Testis (tissue), 2 donors: Measurements from ENCODE around the gene MAT2B.

Source experiments
- CTCF ChIP-seq, 3 experiments: fragments of 450-650 bp in 2 of 3; fragments of 200-600 bp in 1 of 3; sonication (generic) in 1 of 3; IDR thresholded peaks; one replicate each; pipeline ENCODE4 v1.5.1; 2016 to 2019; ENCODE audit warnings: antibody characterized with exemption in 3 of 3, mild to moderate bottlenecking in 2 of 3, moderate library complexity in 1 of 3
- POLR2A ChIP-seq: fragments of 450-650 bp; IDR thresholded peaks from one replicate; pipeline ENCODE4 v1.6.1; 2017; ENCODE audit warnings: antibody characterized with exemption, mild to moderate bottlenecking, moderate library complexity

GRCh38 chr5:163551156-163551555, 45.7 kb downstream of the MAT2B start:
- no peak for TF ChIP-seq CTCF (IDR thresholded peaks at IDR 0.05)
- no peak for TF ChIP-seq POLR2A
